ENCODE data around the gene HAND1. TPM values are rescaled to one million over a fixed set of nuclear protein-coding genes. Genes with fewer than 3 reads are reported as not detected.

HAND1 gene
- total and polyA plus RNA-seq, 9 of the 15 experiments (the other 6 are each of a cell fraction or from before 2014, with no cell fraction given), result not detected

DNA sequence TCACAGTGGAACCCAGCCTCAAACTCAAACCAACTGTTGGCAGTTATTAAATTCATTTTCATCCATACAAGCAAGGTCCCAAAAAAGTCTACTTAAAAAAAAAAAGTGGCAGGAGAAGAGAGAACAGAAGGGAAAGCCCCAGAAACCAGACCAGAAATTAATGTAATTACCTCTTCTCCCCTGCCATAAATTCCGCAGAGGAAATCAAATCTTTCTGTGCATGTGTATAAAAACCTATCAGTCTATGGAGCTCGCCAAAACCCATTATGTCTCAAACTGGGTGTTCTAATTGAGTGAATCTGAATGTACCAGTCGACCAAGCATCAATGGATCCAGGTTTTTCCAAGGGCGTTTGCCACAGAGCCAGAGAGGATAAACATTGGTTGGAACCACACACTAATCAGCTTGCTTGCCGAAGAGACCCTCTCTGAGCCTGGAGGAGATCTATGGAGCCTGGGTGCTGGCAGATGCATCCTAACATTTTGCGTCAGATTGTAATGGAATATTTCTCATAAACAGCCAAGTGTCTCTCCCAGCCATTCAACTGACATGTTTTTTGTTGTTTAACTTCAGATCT is 7.9 kb upstream of the HAND1 start:
- POLR2A ChIA-PET, result interaction anchor here (0.8 to 0.9 kb wide), 2 partner anchors 64 to 318 kb away, joined by 3 read pairs; no protein-coding TSS in a partner anchor
- CTCF ChIA-PET (ENCODE audit: low intra/inter-chr PET ratio), result no interaction called here
- 4% methylated on average over 6 of the region's 6 CpGs for WGBS (ENCODE audit: insufficient coverage, low coverage, missing lambda C conversion rate)

DNA sequence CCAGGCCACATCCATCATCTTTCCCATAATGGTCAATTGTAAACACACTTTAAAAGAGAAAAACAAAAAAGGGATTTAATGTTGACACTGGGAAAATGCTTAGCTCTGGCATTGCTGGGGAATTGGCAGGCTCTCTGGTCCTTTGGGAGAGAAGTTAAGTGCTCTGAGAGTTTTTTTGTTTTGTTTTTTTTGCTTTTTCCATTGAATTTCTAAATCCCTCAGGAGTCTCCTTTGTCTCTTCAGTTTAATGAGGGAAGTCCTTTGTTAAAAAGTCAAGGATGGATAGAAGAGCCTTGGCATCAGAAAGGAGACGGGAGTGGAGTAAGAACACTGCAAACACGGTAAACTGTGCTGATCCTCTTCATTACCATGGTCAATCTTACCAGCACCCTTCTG is 7.1 kb upstream of the HAND1 start:
- DNase-seq (ENCODE audit: extremely low read depth in 1 of 4, low spot score in 3 of 4) (no peak), FAIRE-seq (no peak), ATAC-seq (no peak)
- no peak overlapping the region for H2AFZ ChIP-seq (ENCODE audit: low read depth, low read length)
- H3K4me2 ChIP-seq (ENCODE audit: insufficient read depth, low read length), result no peak overlapping the region
- POLR2A ChIA-PET, result interaction anchor here (1.2 kb wide), 1 partner anchor 28 kb away, joined by 4 read pairs; no protein-coding TSS in a partner anchor
- no peaks in the 10 kb centered on the region for H3K79me2 ChIP-seq (ENCODE audit: control insufficient read depth, insufficient read depth, low read length)
- no peak overlapping the region for H3K9ac ChIP-seq (ENCODE audit: insufficient read depth in 1 of 2, low read depth in 2 of 2, low read length in 2 of 2)
- BruUV-seq (replicated peaks), result no TSS peak
- peaks cover 0 to 9% of the 10 kb centered on the region in 2 experiments; a peak in 1 of 5 replicates for H3K4me1 ChIP-seq (replicated peaks in 1 of 2; ENCODE audit: control insufficient read depth in 2 of 2, insufficient read depth in 2 of 2, low read length in 2 of 2)
- no peak overlapping the region for H3K4me3 ChIP-seq
- peaks cover 59 to 65% of the 10 kb centered on the region in 2 experiments for H3K27me3 ChIP-seq (ENCODE audit: control insufficient read depth in 2 of 2, insufficient read depth in 2 of 2, low read length in 2 of 2)
- H4K20me1 ChIP-seq (replicated peaks; ENCODE audit: control insufficient read depth, insufficient read depth, low read length), result no peaks in the 10 kb centered on the region; the same call in 1 of the 2 replicates
- CTCF ChIA-PET (ENCODE audit: low intra/inter-chr PET ratio), result no interaction called here
- 0% methylated on average over 2 of the region's 2 CpGs for WGBS (ENCODE audit: insufficient coverage, low coverage, missing lambda C conversion rate)
- in situ Hi-C loops (cut with MboI) (no loop called here), intact Hi-C loops (cut with micrococcal nuclease) (no loop called here)
- H3K9me3 ChIP-seq (replicated peaks; ENCODE audit: control insufficient read depth, insufficient read depth, low read depth, low read length), result no peaks in the 10 kb centered on the region
- no peaks in the 10 kb centered on the region for H3K36me3 ChIP-seq (ENCODE audit: control insufficient read depth, insufficient read depth, low read length)
- H3K9me1 ChIP-seq (ENCODE audit: control insufficient read depth, insufficient read depth, low read length), result no peaks in the 10 kb centered on the region
- H3K27ac ChIP-seq (ENCODE audit: extremely low read depth, low read depth, low read length), result no peak overlapping the region
- TF ChIP-seq CREBBP (IDR thresholded peaks at IDR 0.05; ENCODE audit: low read depth, low read length) (no peak), SRSF3 (IDR thresholded peaks at IDR 0.05; ENCODE audit: insufficient read depth, low read length) (no peak), ZBTB1 (CRISPR knock-in tag; IDR thresholded peaks at IDR 0.05; ENCODE audit: borderline replicate concordance, low read depth) (no peak), ZNF79 (CRISPR knock-in tag; IDR thresholded peaks at IDR 0.05; ENCODE audit: low read depth) (no peak), NFATC3 (IDR thresholded peaks at IDR 0.05) (no peak), MCM7 (IDR thresholded peaks at IDR 0.05) (no peak), ZNF174 (CRISPR knock-in tag; IDR thresholded peaks at IDR 0.05) (no peak), MEF2D (tag; conservative IDR thresholded peaks at IDR 0.05; ENCODE audit: low read depth) (no peak), ZNF146 (CRISPR knock-in tag; IDR thresholded peaks at IDR 0.05; ENCODE audit: unreplicated experiment) (no peak), NFIC (IDR thresholded peaks at IDR 0.05) (no peak), ZNF3 (CRISPR knock-in tag; IDR thresholded peaks at IDR 0.05) (no peak), BRF2 (IDR thresholded peaks at IDR 0.05; ENCODE audit: borderline replicate concordance, insufficient read depth, insufficient read length) (no peak)
- TF ChIP-seq, protein P1, sequence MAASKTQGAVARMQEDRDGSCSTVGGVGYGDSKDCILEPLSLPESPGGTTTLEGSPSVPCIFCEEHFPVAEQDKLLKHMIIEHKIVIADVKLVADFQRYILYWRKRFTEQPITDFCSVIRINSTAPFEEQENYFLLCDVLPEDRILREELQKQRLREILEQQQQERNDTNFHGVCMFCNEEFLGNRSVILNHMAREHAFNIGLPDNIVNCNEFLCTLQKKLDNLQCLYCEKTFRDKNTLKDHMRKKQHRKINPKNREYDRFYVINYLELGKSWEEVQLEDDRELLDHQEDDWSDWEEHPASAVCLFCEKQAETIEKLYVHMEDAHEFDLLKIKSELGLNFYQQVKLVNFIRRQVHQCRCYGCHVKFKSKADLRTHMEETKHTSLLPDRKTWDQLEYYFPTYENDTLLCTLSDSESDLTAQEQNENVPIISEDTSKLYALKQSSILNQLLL (CRISPR knock-in tag; IDR thresholded peaks at IDR 0.05; ENCODE audit: borderline replicate concordance), result no peak

More for the DNA sequence above, 7.9 kb upstream of the HAND1 start:
- DNase-seq (ENCODE audit: extremely low read depth in 1 of 4, low spot score in 3 of 4), result no peak
- no peak overlapping the region for H3K4me2 ChIP-seq (ENCODE audit: insufficient read depth, low read length)
- H3K27me3 ChIP-seq (ENCODE audit: control insufficient read depth in 2 of 2, insufficient read depth in 2 of 2, low read length in 2 of 2), result peaks cover 51 to 56% of the 10 kb centered on the region in 2 experiments
- H3K9me3 ChIP-seq (replicated peaks; ENCODE audit: control insufficient read depth, insufficient read depth, low read depth, low read length), result no peaks in the 10 kb centered on the region
- H3K9ac ChIP-seq (ENCODE audit: insufficient read depth in 1 of 2, low read depth in 2 of 2, low read length in 2 of 2), result no peak overlapping the region
- H3K4me3 ChIP-seq, result no peak overlapping the region
- H4K20me1 ChIP-seq (replicated peaks; ENCODE audit: control insufficient read depth, insufficient read depth, low read length), result no peaks in the 10 kb centered on the region; the same call in 1 of the 2 replicates
- no peaks in the 10 kb centered on the region for H3K79me2 ChIP-seq (ENCODE audit: control insufficient read depth, insufficient read depth, low read length)
- no peaks in the 10 kb centered on the region for H3K36me3 ChIP-seq (ENCODE audit: control insufficient read depth, insufficient read depth, low read length)
- no peak for ATAC-seq
- TF ChIP-seq KAT2B (IDR thresholded peaks at IDR 0.05; ENCODE audit: low read depth, low read length) (no peak), BMI1 (IDR thresholded peaks at IDR 0.05; ENCODE audit: low read length) (no peak), YY1 (IDR thresholded peaks at IDR 0.05; ENCODE audit: borderline replicate concordance in 1 of 3, control insufficient read depth in 1 of 3, extremely low read depth in 1 of 3, insufficient read depth in 3 of 3, insufficient read length in 1 of 3, insufficient replicate concordance in 2 of 3, low read depth in 1 of 3, low read length in 2 of 3) (no peak)
- no peak overlapping the region for H2AFZ ChIP-seq (ENCODE audit: low read depth, low read length)
- H3K9me1 ChIP-seq (ENCODE audit: control insufficient read depth, insufficient read depth, low read length), result no peaks in the 10 kb centered on the region
- no peak for FAIRE-seq
- peaks cover 0 to 9% of the 10 kb centered on the region in 2 experiments; a peak in 1 of 5 replicates for H3K4me1 ChIP-seq (replicated peaks in 1 of 2; ENCODE audit: control insufficient read depth in 2 of 2, insufficient read depth in 2 of 2, low read length in 2 of 2)
- BruUV-seq (replicated peaks), result no TSS peak
- intact Hi-C loops (cut with micrococcal nuclease), result no loop called here
- no peak overlapping the region for H3K27ac ChIP-seq (ENCODE audit: extremely low read depth, low read depth, low read length)
- in situ Hi-C loops (cut with MboI), result no loop called here
